Stimulated activated CD8-positive, alpha-beta memory T cell treated with anti-CD3 and anti-CD28 coated beads, Interleukin-12 subunit alpha, Interleukin-12 subunit beta, amount 100 ng/mL, for 24 hours (primary cell): ENCODE results near the gene GPATCH11.

Source experiments
- DNase-seq: peaks from one replicate; pipeline ENCODE4 v3.0.0-alpha.2; 2020; ENCODE audit errors: extremely low read depth

GPATCH11 gene

DNA sequence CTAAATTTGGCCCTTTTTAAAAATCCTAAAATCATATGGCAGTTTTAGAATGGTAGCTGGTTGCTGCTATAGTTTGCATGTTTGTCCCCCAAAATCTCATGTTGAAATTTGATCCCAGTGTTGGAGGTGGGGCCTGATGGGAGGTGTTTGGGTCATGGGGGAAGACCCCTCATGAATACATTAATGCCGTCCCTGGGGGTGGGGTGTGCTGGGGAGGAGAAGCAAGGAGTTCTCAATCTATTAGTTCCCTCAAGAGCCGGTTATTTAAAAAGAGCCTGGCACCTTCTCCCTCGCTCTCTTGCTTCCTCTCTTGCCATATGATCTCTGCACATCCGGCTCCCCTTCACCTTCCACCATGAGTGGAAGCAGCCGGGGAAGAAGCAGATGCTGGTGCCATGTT, 20.8 kb downstream of the GPATCH11 start:
- no peak for DNase-seq

DNA sequence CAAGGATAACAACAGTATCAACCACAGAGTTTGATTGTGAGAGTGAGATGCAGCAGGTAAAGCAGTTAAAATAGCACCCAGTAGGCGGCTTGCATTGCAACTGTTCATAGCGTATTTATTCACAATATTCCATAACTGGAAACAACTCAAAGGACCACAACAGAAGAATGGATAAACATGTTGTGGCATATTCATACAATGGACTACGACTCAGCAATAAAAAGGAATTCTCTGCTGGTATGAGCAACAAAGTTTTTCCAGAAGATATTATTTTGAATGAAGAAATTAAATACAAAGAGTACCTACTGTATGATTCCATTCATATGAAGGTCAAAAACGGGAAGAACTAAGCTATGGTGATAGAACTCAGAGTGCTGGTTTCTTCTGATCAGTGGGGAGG, 25.2 kb downstream of the GPATCH11 start:
- DNase-seq: no peak

DNA sequence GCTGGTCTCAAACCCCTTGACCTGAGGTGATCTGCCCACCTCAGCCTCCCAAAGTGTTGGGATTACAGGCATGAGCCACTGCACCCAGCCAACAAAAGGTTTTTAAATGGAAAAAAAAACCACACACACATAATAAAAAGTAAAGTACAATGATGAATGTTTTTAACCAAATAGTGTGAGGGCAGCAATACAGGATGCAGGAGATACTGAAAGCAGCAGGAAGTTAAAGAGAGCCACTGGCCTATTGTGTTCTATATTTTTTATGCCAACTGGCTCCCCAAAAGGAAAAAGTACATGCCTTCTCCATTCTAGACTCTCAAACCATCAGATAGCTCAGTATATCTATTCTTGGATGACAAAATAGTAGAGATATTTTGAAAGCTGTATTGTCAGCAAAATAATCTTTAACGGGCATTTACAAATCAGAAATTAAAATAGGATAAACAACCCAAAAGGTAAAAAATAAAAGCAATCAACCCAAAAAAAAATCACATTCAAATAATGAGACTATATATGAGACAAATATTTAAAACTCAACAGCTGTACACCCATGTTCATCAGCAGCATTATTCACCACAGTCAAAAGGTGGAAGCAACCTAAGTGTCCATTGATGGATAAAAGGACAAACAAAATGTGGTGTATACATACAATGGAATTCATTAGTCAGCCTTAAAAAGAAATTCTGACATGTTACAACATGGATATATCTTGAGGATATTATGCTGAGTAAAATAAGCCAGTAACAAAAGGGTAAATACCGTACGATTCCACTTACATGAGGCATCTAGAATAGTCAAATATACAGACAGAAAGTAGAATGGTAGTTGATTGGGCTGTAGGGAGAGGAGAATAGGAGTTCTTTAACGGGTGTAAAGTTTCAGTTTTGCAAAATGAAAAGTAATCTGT, 26.2 kb downstream of the GPATCH11 start:
- no peak for DNase-seq

DNA sequence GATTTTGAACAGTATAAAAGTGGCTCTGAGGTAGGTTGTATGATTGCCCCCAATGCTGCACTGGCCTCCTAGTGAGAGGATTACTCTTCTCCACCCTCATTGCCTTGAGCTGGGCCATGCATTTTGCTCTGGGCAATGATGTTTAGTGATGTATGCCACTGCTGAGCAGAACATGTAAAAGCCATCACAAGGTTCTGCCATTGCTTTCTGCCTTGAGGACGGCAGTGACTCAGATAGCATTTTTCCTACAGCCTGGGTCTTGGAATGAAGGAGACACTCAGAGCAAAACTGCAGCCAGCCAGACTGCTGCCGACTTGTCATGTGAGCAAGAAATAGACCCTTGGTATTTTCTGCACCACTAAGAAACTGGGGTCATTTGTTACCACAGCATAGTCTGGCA, 27.6 kb downstream of the GPATCH11 start:
- no peak for DNase-seq

DNA sequence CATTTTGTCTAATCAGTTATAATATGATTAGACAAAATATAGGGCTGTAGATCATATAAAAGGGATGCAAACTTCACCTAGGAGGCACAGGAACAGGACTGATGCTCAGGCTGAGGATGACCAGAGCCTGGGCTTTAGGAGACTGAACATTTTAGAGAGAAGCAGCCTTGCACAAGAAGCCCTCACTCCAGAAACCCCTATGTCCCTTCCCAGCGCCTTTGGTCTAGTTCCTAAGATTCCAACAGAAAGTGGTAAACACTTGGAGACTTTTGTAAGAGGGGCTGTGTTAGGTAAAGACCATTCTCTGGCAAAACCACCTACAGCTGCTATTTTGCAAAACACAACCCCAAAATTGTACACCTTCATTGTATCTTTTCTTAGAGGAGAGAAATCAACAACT, 33.2 kb downstream of the GPATCH11 start:
- DNase-seq: no peak

DNA sequence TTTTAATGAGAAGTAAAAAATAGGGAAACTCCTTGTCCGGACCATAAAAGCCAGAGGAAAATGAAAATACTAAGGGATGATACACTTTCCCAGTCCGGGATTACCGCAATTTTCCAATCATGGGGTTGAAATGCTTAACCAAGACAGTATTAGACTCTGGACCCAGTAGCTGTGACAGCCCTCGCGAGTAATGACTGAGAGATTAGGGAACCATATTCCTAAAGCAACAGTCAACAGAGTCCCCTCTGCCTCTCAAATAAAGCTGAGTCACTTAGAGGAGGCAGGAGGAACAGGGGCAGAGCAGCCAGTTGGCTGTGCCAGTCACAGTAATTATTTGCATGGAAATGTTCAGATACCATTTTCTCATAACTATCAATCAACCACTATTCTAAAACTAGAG, 34.8 kb downstream of the GPATCH11 start:
- DNase-seq: no peak

DNA sequence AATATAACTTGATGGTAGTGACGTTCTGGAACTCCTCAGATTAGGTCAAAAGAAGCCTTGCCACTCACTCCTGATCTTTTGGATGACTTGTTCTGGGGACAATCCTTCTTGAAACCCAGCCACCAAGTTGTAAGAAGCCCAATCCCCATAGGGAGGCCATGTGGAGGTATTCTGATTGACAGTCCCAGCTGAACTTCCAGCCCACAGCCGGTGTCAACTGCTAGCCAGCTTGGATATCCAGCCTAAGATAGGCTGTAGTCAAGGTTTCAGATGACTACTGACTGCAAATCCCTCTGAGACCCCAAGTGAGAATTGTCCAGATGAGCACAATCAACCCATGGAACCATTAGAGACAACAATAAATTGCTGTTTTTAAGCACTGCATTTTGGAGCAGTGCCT, 41.1 kb downstream of the GPATCH11 start:
- DNase-seq: no peak

DNA sequence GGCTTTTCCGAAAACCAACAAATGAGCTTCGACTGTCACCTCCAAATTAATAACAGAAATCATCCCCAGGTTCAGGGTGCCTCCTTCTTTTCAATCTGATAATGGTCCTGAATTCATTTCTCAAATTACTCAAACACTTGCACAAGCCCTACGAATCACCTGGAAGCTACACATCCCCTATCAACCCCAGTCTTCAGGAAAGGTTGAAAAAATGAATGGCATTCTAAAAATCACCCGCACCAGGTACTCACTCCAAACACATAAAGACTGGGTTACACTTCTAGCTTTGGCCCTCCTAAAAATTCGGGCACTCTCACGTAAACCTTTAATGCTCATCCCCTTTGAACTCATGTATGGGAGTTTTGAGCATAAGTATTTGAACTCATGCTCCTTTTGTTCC, 48.6 kb downstream of the GPATCH11 start:
- DNase-seq: no peak

DNA sequence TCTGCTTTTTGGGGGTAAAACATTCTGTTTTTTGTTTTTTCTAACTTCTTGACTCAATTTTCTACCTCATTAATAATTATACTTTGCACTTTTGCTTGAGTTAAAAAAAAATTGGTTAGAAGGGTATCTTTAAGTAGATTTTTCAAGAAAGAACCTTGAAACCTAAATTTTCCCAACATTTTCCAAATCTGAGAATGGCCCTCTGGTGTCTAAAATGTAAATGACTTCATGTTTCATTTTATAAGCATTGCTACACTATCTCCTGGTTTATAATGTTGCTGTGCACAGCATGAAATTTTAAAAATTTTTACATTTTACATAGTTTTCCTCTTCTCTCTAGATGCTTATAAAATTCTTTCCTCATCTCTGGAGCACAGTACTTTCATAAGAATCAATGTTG, 58.2 kb downstream of the GPATCH11 start:
- no peak for DNase-seq

DNA sequence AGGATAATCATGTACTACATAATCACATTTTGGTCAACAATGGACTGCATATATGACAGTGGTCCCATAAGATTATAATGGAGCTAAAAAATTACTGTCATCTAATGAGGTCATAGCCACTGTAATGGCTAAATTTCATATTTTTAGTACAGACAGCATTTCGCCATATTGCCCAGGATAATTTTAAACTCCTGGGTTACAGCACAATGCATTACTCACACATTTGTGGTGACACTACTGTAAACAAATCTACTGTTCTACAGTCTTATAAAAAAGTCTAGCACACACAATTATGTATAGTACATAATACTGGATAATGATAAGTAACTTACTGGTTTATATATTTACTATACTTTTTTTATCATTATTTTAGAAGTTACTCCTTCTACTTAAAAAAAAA, 59.7 kb downstream of the GPATCH11 start:
- DNase-seq: no peak

DNA sequence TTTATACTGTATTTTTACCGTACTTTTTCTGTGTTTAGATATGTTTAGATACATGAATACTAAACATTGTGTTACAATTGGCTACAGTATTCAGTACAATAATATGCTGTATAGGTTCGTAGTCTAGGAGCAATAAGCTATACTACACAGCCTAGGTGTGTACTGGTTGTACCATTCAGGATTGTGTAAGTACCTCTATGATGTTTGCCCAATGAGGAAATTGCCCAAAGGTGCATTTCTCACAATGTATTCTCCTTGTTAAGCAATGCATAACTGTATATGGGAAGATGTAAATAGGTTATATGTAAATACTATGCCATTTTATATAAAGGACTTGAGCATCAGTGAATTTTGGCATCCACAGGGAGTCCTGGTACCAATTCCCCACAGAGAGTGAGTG, 61.7 kb downstream of the GPATCH11 start:
- DNase-seq: no peak

DNA sequence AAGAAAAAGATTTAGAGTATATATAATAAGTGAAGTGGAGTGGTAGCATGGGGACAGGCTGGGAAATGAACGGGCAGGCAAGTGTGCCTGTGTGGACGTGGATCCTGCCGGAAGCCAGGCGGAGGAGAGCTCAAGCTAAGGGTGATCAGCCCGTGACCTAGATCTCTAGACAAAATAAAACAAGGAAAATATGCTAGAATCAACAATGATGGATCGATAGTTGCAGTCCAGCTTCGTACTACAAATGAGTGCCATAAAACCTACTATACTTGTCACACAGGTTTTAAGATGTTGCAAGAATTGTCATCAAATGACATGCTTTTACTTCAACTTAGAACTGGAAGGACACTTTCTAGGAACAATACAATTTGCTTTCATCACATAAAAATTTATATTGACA, 64.0 kb downstream of the GPATCH11 start:
- DNase-seq: no peak
